Measurements from ENCODE around the gene UPF3B. TPM values are rescaled to one million over a fixed set of nuclear protein-coding genes. Genes with fewer than 3 reads are reported as not detected.
A peak's percentile ranks its signal among the peaks of the same experiment; 100 is the strongest.
"Not testable (repeated sequence)": the region's sequence is repeated elsewhere in the genome, so short reads cannot be mapped to it uniquely, and the experiment has no call there.

UPF3B gene
- total RNA-seq, 2 experiments from 2014 or later: 21.5 to 22.2 TPM

GRCh38 chrX:119816300-119816699 is 36.5 kb downstream of the UPF3B start:
- H3K27ac Mint-ChIP-seq: no peak overlapping the region
- H3K4me1 Mint-ChIP-seq (ENCODE audit: low read depth): no peaks in the 10 kb centered on the region
- DNase-seq: no peak
- H3K36me3 Mint-ChIP-seq (ENCODE audit: low read depth): peaks cover 1% of the 10 kb centered on the region
- no peaks in the 10 kb centered on the region for H3K27me3 Mint-ChIP-seq (ENCODE audit: low read depth)
- no peaks in the 10 kb centered on the region for H3K9me3 Mint-ChIP-seq
- CTCF ChIA-PET: no interaction called here
- no peak overlapping the region for H3K4me3 Mint-ChIP-seq
- intact Hi-C loops (cut with micrococcal nuclease): no loop called here

- CTCF ChIA-PET: no interaction called here
Observed at GRCh38 chrX:119809185-119809666, 43.5 kb downstream of the UPF3B start.

GRCh38 chrX:119808461-119808860 is 44.3 kb downstream of the UPF3B start:
- H3K27ac Mint-ChIP-seq; intact Hi-C loops (cut with micrococcal nuclease); CTCF ChIA-PET; H3K4me3 Mint-ChIP-seq; H3K36me3 Mint-ChIP-seq (ENCODE audit: low read depth); H3K4me1 Mint-ChIP-seq (ENCODE audit: low read depth); H3K9me3 Mint-ChIP-seq; DNase-seq; H3K27me3 Mint-ChIP-seq (ENCODE audit: low read depth): not testable (repeated sequence)

More at GRCh38 chrX:119809185-119809666, 43.5 kb downstream of the UPF3B start:
- Mint-ChIP-seq H3K4me1 (ENCODE audit: low read depth) (no peaks in the 10 kb centered on the region), H3K4me3 (no peak overlapping the region), H3K27ac (no peak overlapping the region), H3K36me3 (ENCODE audit: low read depth) (peaks cover 2% of the 10 kb centered on the region), H3K9me3 (no peaks in the 10 kb centered on the region), H3K27me3 (ENCODE audit: low read depth) (no peaks in the 10 kb centered on the region)
- DNase-seq: no peak
- intact Hi-C loops (cut with micrococcal nuclease): no loop called here

- Mint-ChIP-seq H3K9me3 (no peaks in the 10 kb centered on the region), H3K4me3 (no peak overlapping the region), H3K36me3 (ENCODE audit: low read depth) (peaks cover 4% of the 10 kb centered on the region), H3K27ac (no peak overlapping the region), H3K4me1 (ENCODE audit: low read depth) (no peaks in the 10 kb centered on the region), H3K27me3 (ENCODE audit: low read depth) (no peaks in the 10 kb centered on the region)
- no peak for DNase-seq
- intact Hi-C loops (cut with micrococcal nuclease): no loop called here
- CTCF ChIA-PET: no interaction called here
Observed at GRCh38 chrX:119802546-119802945, 50.2 kb downstream of the UPF3B start.

GRCh38 chrX:119801253-119802221 is 51.2 kb downstream of the UPF3B start:
- H3K27ac Mint-ChIP-seq: no peak overlapping the region
- CTCF ChIA-PET: no interaction called here
- peaks cover 4% of the 10 kb centered on the region for H3K36me3 Mint-ChIP-seq (ENCODE audit: low read depth)
- H3K4me1 Mint-ChIP-seq (ENCODE audit: low read depth): no peaks in the 10 kb centered on the region
- H3K4me3 Mint-ChIP-seq: no peak overlapping the region
- no peaks in the 10 kb centered on the region for H3K27me3 Mint-ChIP-seq (ENCODE audit: low read depth)
- intact Hi-C loops (cut with micrococcal nuclease): no loop called here
- no peak for DNase-seq
- no peaks in the 10 kb centered on the region for H3K9me3 Mint-ChIP-seq

- Mint-ChIP-seq H3K4me3 (peak within 1 kb of the TSS; percentile 86), H3K27ac (peak within 1 kb of the TSS; percentile 95), H3K27me3 (ENCODE audit: low read depth) (no peaks in the 10 kb centered on the region), H3K9me3 (no peaks in the 10 kb centered on the region), H3K4me1 (ENCODE audit: low read depth) (peaks cover 29% of the 10 kb centered on the region), H3K36me3 (ENCODE audit: low read depth) (peaks cover 42% of the 10 kb centered on the region)
- peak; percentile 82 for DNase-seq
- CTCF ChIA-PET: interaction anchor here (1.4 to 1.9 kb wide), 3 partner anchors 61 to 96 kb away, joined by 3 to 4 read pairs (median 3); partner anchors contain the start of gene UPF3B
- intact Hi-C loops (cut with micrococcal nuclease): loop anchor here (1.0 to 5.0 kb wide), 12 partner anchors 30 to 323 kb away; partner anchors contain the start of genes NDUFA1, NKAP, NKRF and RNF113A
Observed at GRCh38 chrX:119791437-119792231, 61.1 kb downstream of the UPF3B start, which contains the start of gene RPL39. RPL39 (minus strand) TSS chrX:119791630; CDS start chrX:119791576, 54 bp downstream.

- Mint-ChIP-seq H3K4me1 (ENCODE audit: low read depth) (peaks cover 29% of the 10 kb centered on the region), H3K4me3 (peak overlapping the region; percentile 86), H3K27me3 (ENCODE audit: low read depth) (no peaks in the 10 kb centered on the region), H3K9me3 (no peaks in the 10 kb centered on the region), H3K27ac (peak overlapping the region; percentile 95), H3K36me3 (ENCODE audit: low read depth) (peaks cover 47% of the 10 kb centered on the region)
- peak; percentile 51 for DNase-seq
- CTCF ChIA-PET: interaction anchor here (1.4 to 1.9 kb wide), 3 partner anchors 62 to 97 kb away, joined by 3 to 4 read pairs (median 3); partner anchors contain the start of gene UPF3B
- intact Hi-C loops (cut with micrococcal nuclease): loop anchor here (1.0 to 5.0 kb wide), 11 partner anchors 35 to 323 kb away; partner anchors contain the start of genes NDUFA1, NKAP, NKRF and RNF113A
Observed at GRCh38 chrX:119790977-119791436, 61.8 kb downstream of the UPF3B start.

- Mint-ChIP-seq H3K4me3 (no peak overlapping the region), H3K9me3 (no peaks in the 10 kb centered on the region), H3K36me3 (ENCODE audit: low read depth) (peaks cover 55% of the 10 kb centered on the region), H3K27me3 (ENCODE audit: low read depth) (no peaks in the 10 kb centered on the region), H3K4me1 (ENCODE audit: low read depth) (peaks cover 37% of the 10 kb centered on the region), H3K27ac (peak overlapping the region; percentile 30)
- peak; percentile 48 for DNase-seq
- intact Hi-C loops (cut with micrococcal nuclease): no loop called here
- CTCF ChIA-PET: interaction anchor here (0.6 to 1.4 kb wide), 7 partner anchors 20 to 792 kb away, joined by 3 to 8 read pairs (median 3); partner anchors contain the start of genes NDUFA1 and RNF113A
Observed at GRCh38 chrX:119784747-119785446, 67.9 kb downstream of the UPF3B start.

Other genes with a start within 250 kb of the UPF3B start
- gene NKRF, start 246.5 kb downstream of the UPF3B start, total RNA-seq: 10 to 100 TPM; 15.8 to 17.0 TPM
- 100 to 1,000 TPM; 137 to 143 TPM for gene SEPTIN6, start 159.8 kb downstream of the UPF3B start, total RNA-seq
- under 1 TPM in 1 of 2 experiments, not detected in 1; 0.30 TPM for gene SOWAHD, start 94.4 kb downstream of the UPF3B start, total RNA-seq
- gene RPL39, start 61.3 kb downstream of the UPF3B start, total RNA-seq: 1,000 to 10,000 TPM; 3,049 to 3,109 TPM
- 10 to 100 TPM; 20.8 to 22.0 TPM for gene RNF113A, start 18.8 kb upstream of the UPF3B start, total RNA-seq
- gene NDUFA1, start 18.9 kb upstream of the UPF3B start, total RNA-seq: 100 to 1,000 TPM; 105 to 107 TPM
- not detected for gene AKAP14, start 42.9 kb upstream of the UPF3B start, total RNA-seq
- 10 to 100 TPM; 12.3 to 12.7 TPM for gene NKAP, start 90.8 kb upstream of the UPF3B start, total RNA-seq
- gene RHOXF2B, start 224.7 kb upstream of the UPF3B start, total RNA-seq: not detected

All from activated naive CD4-positive, alpha-beta T cell treated with anti-CD3 and anti-CD28 coated beads for 36 hours (primary cell).